Upper lobe of left lung (tissue), 6 donors: ENCODE measurements around the gene PANX1. TPM values are rescaled to one million over a fixed set of nuclear protein-coding genes. Genes with fewer than 3 reads are reported as not detected.

Experiments
- ATAC-seq, 2 donors: fragments of 200-7000 bp; cut with Tn5 transposase; one replicate each; pipeline ENCODE4 v1.9.1; 2022; ENCODE audit warnings: mild to moderate bottlenecking in 2 of 2, moderate library complexity in 2 of 2; ENCODE audit not compliant: low FRiP score in 2 of 2
- DNase-seq, 2 donors: peaks; one replicate each; pipeline ENCODE4 v3.0.0-alpha.2; 2019 to 2020
- H3K27ac ChIP-seq, 4 donors: fragments of 200-600 bp; sonication (generic); one replicate each; pipeline ENCODE4 v1.5.1; 2016 to 2019
- H3K27me3 ChIP-seq, 4 donors: fragments of 200-600 bp; sonication (generic); one replicate each; pipeline ENCODE4 v1.5.1; 2017 to 2019
- H3K36me3 ChIP-seq, 4 donors: fragments of 200-600 bp; sonication (generic); one replicate each; pipeline ENCODE4 v1.5.1; 2016 to 2019
- H3K4me1 ChIP-seq, 4 donors: fragments of 200-600 bp; sonication (generic); one replicate each; pipeline ENCODE4 v1.5.1; 2018 to 2019
- H3K4me3 ChIP-seq, 4 donors: fragments of 200-600 bp; sonication (generic); one replicate each; pipeline ENCODE4 v1.5.1; 2017 to 2019; ENCODE audit warnings: mild to moderate bottlenecking in 2 of 4, moderate library complexity in 1 of 4
- H3K9me3 ChIP-seq, 4 donors: fragments of 200-600 bp; sonication (generic); one replicate each; pipeline ENCODE4 v1.5.1; 2018 to 2019
- EP300 ChIP-seq, 4 donors: sonication (generic); formaldehyde crosslinking; IDR thresholded peaks; one replicate each; pipeline ENCODE4 v1.5.1; 2017; ENCODE audit warnings: antibody characterized with exemption in 4 of 4, control low read depth in 2 of 4
- POLR2A ChIP-seq, 4 donors: fragments of 450-650 bp; IDR thresholded peaks; one replicate each; pipeline ENCODE4 v1.5.1; 2016 to 2017; ENCODE audit warnings: antibody characterized with exemption in 4 of 4, mild to moderate bottlenecking in 2 of 4
- POLR2AphosphoS5 ChIP-seq, 2 donors: sonication (generic); formaldehyde crosslinking; IDR thresholded peaks; one replicate each; pipeline ENCODE4 v1.5.1; 2017; ENCODE audit warnings: antibody characterized with exemption in 2 of 2
- WGBS, 2 donors: methylation state at CpG; one replicate each; pipeline ENCODE4 v1.1.5; 2017 to 2018; 5-methylcytosine and 5-hydroxymethylcytosine counted together
- total RNA-seq, 6 donors: library from RNA; depleted of rRNA in 4 of 6; stranded (reverse); fragments of >200 nt in 4 of 6; gene quantifications; one replicate each; pipeline versions ENCODE4 v1.1.0 to v1.2.1, GENCODE V29; 2016 to 2021
- TF ChIP-seq, protein P1 (sequence below), 6 experiments: fragments of 450-650 bp in 4 of 6; fragments of 200-600 bp in 2 of 6; sonication (generic) in 2 of 6; IDR thresholded peaks; one replicate each; pipeline ENCODE4 v1.5.1; 2016 to 2019; ENCODE audit warnings: antibody characterized with exemption in 6 of 6
- donor health status: DM: no; HTN: no; CAD: no; lungs with moderate emphysema.
- donor health status: DM: no; HTN: yes; CAD: no; lungs with severe emphysema.

The PANX1 gene
- total RNA-seq, 6 donors from 2014 or later: 7.3 to 32.2 (median 17.8) TPM

DNA sequence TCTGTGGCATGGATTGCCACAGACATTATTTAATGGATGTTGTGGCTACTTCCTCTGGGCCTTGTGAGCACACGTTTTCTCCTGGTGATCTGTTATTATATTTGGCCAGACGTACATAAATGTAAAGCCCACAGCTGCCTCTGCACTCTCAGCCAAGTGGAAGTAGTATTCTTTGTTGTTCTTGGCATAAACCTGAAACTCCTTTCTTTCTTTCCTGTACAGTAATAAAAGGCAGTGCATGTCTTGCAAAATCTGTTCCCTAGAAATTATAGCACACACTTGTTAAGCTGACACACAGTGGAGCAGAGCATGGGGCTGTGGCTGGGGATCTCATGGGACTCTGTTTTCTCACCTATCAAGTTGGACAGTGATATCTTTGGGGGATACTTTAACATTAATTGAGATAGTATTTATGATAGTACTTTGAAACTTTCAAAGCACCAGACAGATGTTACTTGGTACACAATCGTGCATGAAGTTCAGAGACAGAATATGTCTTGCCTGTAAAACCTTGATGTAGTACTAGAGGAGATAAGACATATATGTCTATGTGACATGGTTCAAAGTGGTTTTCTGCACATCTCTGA, 20.9 kb downstream of the PANX1 start:
- no peak overlapping the region for H3K27ac ChIP-seq
- TF ChIP-seq EP300 (IDR thresholded peaks at IDR 0.05) (no peak), POLR2AphosphoS5 (IDR thresholded peaks at IDR 0.05) (no peak), POLR2A (IDR thresholded peaks at IDR 0.05) (no peak)
- TF ChIP-seq, protein P1, sequence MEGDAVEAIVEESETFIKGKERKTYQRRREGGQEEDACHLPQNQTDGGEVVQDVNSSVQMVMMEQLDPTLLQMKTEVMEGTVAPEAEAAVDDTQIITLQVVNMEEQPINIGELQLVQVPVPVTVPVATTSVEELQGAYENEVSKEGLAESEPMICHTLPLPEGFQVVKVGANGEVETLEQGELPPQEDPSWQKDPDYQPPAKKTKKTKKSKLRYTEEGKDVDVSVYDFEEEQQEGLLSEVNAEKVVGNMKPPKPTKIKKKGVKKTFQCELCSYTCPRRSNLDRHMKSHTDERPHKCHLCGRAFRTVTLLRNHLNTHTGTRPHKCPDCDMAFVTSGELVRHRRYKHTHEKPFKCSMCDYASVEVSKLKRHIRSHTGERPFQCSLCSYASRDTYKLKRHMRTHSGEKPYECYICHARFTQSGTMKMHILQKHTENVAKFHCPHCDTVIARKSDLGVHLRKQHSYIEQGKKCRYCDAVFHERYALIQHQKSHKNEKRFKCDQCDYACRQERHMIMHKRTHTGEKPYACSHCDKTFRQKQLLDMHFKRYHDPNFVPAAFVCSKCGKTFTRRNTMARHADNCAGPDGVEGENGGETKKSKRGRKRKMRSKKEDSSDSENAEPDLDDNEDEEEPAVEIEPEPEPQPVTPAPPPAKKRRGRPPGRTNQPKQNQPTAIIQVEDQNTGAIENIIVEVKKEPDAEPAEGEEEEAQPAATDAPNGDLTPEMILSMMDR (IDR thresholded peaks at IDR 0.05): no peak
- H3K27me3 ChIP-seq: no peaks in the 10 kb centered on the region
- H3K4me1 ChIP-seq: peaks cover 24 to 49% (median 38%) of the 10 kb centered on the region in 4 donors
- peaks cover 0 to 11% (median 5%) of the 10 kb centered on the region in 4 donors for H3K36me3 ChIP-seq
- no peaks in the 10 kb centered on the region for H3K9me3 ChIP-seq
- no peak overlapping the region for H3K4me3 ChIP-seq
- 50 to 57% methylated on average over 3 of the region's 3 CpGs for WGBS, 2 donors
- DNase-seq (no peak), ATAC-seq (no peak)

- no peak for ATAC-seq
- WGBS, 2 donors: 85 to 89% methylated on average over 3 of the region's 3 CpGs
- H3K36me3 ChIP-seq: peaks cover 0 to 12% (median 6%) of the 10 kb centered on the region in 4 donors
Observed at GRCh38 chr11:94150056-94150455, 21.4 kb downstream of the PANX1 start.

DNA sequence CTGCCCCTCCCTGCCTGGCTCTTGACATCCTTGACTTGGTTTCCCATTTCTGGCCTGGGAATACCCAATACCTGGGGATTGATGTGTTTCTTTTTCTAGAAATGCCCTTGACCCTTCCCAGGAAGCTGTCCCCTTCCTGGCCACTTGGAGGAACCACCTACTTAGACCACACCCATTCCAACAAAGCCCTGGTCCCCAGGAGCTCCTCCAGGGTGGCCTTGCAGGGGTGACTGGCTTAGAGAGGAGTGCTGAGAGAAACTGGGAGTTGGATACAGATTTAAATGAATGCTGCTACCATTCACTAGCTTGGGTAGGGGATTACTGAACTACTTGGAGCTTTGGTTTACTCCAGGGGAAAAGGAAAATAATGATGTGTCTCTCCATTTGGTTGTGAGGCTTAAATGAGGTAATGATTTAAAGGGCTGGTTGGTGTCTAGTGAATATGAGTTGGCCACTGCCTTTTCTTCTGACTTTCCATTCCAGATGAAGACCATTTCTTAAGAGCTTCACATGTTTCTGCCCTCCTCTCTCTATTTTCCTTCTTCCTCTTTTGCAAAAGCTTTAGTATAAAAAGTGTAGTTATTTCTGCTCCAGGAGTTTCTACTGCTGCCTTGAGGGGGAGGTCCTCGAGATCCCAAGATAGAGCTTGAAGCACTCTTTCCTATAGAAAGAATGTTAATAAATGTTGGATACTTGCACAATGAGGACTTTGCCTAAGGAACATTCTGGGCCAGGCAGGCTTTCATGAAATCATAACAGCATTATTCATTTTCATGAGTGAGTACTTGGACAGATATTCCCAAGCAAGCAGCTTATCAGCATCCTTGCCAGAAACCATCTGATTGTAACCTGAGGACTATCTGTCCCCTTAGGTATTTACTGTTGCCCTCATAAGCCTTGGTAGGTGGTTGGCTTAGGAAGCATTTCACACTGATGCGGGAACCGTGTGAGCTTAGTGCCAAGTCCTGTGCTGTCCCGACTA, 22.4 kb downstream of the PANX1 start:
- H3K27ac ChIP-seq: peak overlapping the region in 1 of 4 donors; percentile 17
- H3K27me3 ChIP-seq: no peaks in the 10 kb centered on the region
- H3K36me3 ChIP-seq: peaks cover 0 to 12% (median 6%) of the 10 kb centered on the region in 4 donors
- H3K4me3 ChIP-seq: no peak overlapping the region
- whole genome bisulfite sequencing, 2 donors: 78 to 83% methylated on average over 4 of the region's 4 CpGs
- ATAC-seq (no peak), DNase-seq (no peak)
- TF ChIP-seq, protein P1 (IDR thresholded peaks at IDR 0.05): no peak
- TF ChIP-seq POLR2A (IDR thresholded peaks at IDR 0.05) (no peak), POLR2AphosphoS5 (IDR thresholded peaks at IDR 0.05) (no peak), EP300 (IDR thresholded peaks at IDR 0.05) (no peak)
- no peaks in the 10 kb centered on the region for H3K9me3 ChIP-seq
- H3K4me1 ChIP-seq: peaks cover 23 to 41% (median 35%) of the 10 kb centered on the region in 4 donors

More at GRCh38 chr11:94150056-94150455, 21.4 kb downstream of the PANX1 start:
- TF ChIP-seq POLR2AphosphoS5 (IDR thresholded peaks at IDR 0.05): no peak
- TF ChIP-seq EP300 (IDR thresholded peaks at IDR 0.05): no peak
- no peak for TF ChIP-seq POLR2A (IDR thresholded peaks at IDR 0.05)
- TF ChIP-seq, protein P1 (IDR thresholded peaks at IDR 0.05): no peak
- peaks cover 23 to 48% (median 38%) of the 10 kb centered on the region in 4 donors for H3K4me1 ChIP-seq
- no peak for DNase-seq
- no peak overlapping the region for H3K27ac ChIP-seq
- H3K27me3 ChIP-seq: no peaks in the 10 kb centered on the region
- no peaks in the 10 kb centered on the region for H3K9me3 ChIP-seq
- no peak overlapping the region for H3K4me3 ChIP-seq

GRCh38 chr11:94151903-94152677, 23.4 kb downstream of the PANX1 start:
- peak overlapping the region in 2 of 4 donors; percentile 34 to 35 for H3K27ac ChIP-seq
- no peak overlapping the region for H3K4me3 ChIP-seq
- H3K36me3 ChIP-seq: peaks cover 0 to 12% (median 6%) of the 10 kb centered on the region in 4 donors
- 88 to 93% methylated on average over 5 to 6 of the region's 6 CpGs for WGBS, 2 donors
- ATAC-seq: peak; percentile 83 to 92
- peak in 1 of 2 donors; percentile 53 for DNase-seq
- H3K4me1 ChIP-seq: peaks cover 23 to 40% (median 29%) of the 10 kb centered on the region in 4 donors
- H3K9me3 ChIP-seq: no peaks in the 10 kb centered on the region
- TF ChIP-seq EP300 (IDR thresholded peaks at IDR 0.05): no peak
- no peak for TF ChIP-seq POLR2A (IDR thresholded peaks at IDR 0.05)
- TF ChIP-seq, protein P1 (IDR thresholded peaks at IDR 0.05): no peak
- TF ChIP-seq POLR2AphosphoS5 (IDR thresholded peaks at IDR 0.05): no peak
- H3K27me3 ChIP-seq: no peaks in the 10 kb centered on the region
